SU-DHL-6 (cell line): ENCODE results near the gene DTNBP1.

Experiments used
- CTCF ChIP-seq: fragments of 200-600 bp; sonication (generic); IDR thresholded peaks from one replicate; pipeline ENCODE4 v1.5.1; 2017; ENCODE audit warnings: antibody characterized with exemption, mild to moderate bottlenecking, low read length, moderate library complexity; ENCODE audit not compliant: insufficient read depth, poor library complexity, severe bottlenecking
- EZH2phosphoT487 ChIP-seq: fragments of 200-600 bp; sonication (generic), shearing (Covaris generic); conservative IDR thresholded peaks from 2 replicates; pipeline ENCODE4 v1.6.1; 2018; ENCODE audit warnings: mild to moderate bottlenecking, antibody characterized with exemption, low read length, moderate library complexity, mixed read lengths

- TF ChIP-seq CTCF = no peak
- TF ChIP-seq EZH2phosphoT487 = no peak
Measured at GRCh38 chr6:15513131-15513771, 149.6 kb downstream of the DTNBP1 start.
